Nephron (organoid): ENCODE measurements around the gene CCNH.

Experiments
- H3K27ac Mint-ChIP-seq, 3 experiments: 2 replicates each; pipeline ENCODE4 v1.8.0; 2020; ENCODE audit warnings: mixed read lengths in 3 of 3, mild to moderate bottlenecking in 2 of 3, moderate library complexity in 1 of 3
- H3K27me3 Mint-ChIP-seq: 2 replicates; pipeline ENCODE4 v1.8.0; 2021; ENCODE audit warnings: low read depth, mild to moderate bottlenecking, moderate library complexity, mixed read lengths
- H3K36me3 Mint-ChIP-seq: 2 replicates; pipeline ENCODE4 v1.8.0; 2020; ENCODE audit warnings: low read depth, mixed read lengths
- H3K4me1 Mint-ChIP-seq: 2 replicates; pipeline ENCODE4 v1.8.0; 2020; ENCODE audit warnings: mixed read lengths
- H3K4me3 Mint-ChIP-seq, 3 experiments: 2 replicates each; pipeline ENCODE4 v1.8.0; 2020; ENCODE audit warnings: mild to moderate bottlenecking in 3 of 3, mixed read lengths in 3 of 3, moderate library complexity in 2 of 3
- H3K9me3 Mint-ChIP-seq: 2 replicates; pipeline ENCODE4 v1.8.0; 2020; ENCODE audit warnings: mixed read lengths
- CTCF ChIP-seq, 3 experiments: fragments of 200-600 bp; sonication (generic); IDR thresholded peaks; one replicate each; pipeline ENCODE4 v1.5.0; 2021; ENCODE audit warnings: antibody characterized with exemption in 3 of 3; ENCODE audit not compliant: unreplicated experiment in 3 of 3

Gene CCNH

GRCh38 chr5:87437724-87438123 lies 25.0 kb upstream of the CCNH start:
- Mint-ChIP-seq H3K27me3 (no peaks in the 10 kb centered on the region), H3K9me3 (peaks cover 6% of the 10 kb centered on the region)
- TF ChIP-seq CTCF (IDR thresholded peaks at IDR 0.05; ENCODE audit: unreplicated experiment in 3 of 3): no peak

GRCh38 chr5:87435144-87435694 lies 22.5 kb upstream of the CCNH start:
- Mint-ChIP-seq H3K9me3 (peaks cover 3% of the 10 kb centered on the region), H3K4me3 (no peak overlapping the region), H3K27ac (no peak overlapping the region), H3K27me3 (no peaks in the 10 kb centered on the region), H3K4me1 (no peaks in the 10 kb centered on the region), H3K36me3 (no peaks in the 10 kb centered on the region)
- no peak for TF ChIP-seq CTCF (IDR thresholded peaks at IDR 0.05; ENCODE audit: unreplicated experiment in 3 of 3)

More at GRCh38 chr5:87437724-87438123, 25.0 kb upstream of the CCNH start:
- no peaks in the 10 kb centered on the region for H3K4me1 Mint-ChIP-seq
- no peak overlapping the region for H3K27ac Mint-ChIP-seq
- H3K4me3 Mint-ChIP-seq: no peak overlapping the region
- H3K36me3 Mint-ChIP-seq: no peaks in the 10 kb centered on the region

- Mint-ChIP-seq H3K27ac (no peak overlapping the region), H3K4me1 (no peaks in the 10 kb centered on the region), H3K4me3 (no peak overlapping the region), H3K27me3 (no peaks in the 10 kb centered on the region), H3K9me3 (peaks cover 3% of the 10 kb centered on the region), H3K36me3 (no peaks in the 10 kb centered on the region)
- no peak for TF ChIP-seq CTCF (IDR thresholded peaks at IDR 0.05; ENCODE audit: unreplicated experiment in 3 of 3)
Observed at GRCh38 chr5:87434461-87434860, 21.7 kb upstream of the CCNH start.

- peaks cover 3% of the 10 kb centered on the region for H3K9me3 Mint-ChIP-seq
- no peak overlapping the region for H3K4me3 Mint-ChIP-seq
- no peak overlapping the region for H3K27ac Mint-ChIP-seq
Observed at GRCh38 chr5:87433945-87434344, 21.2 kb upstream of the CCNH start.

GRCh38 chr5:87432460-87432859 lies 19.7 kb upstream of the CCNH start:
- H3K4me3 Mint-ChIP-seq: no peak overlapping the region
- no peak overlapping the region for H3K27ac Mint-ChIP-seq
- TF ChIP-seq CTCF (IDR thresholded peaks at IDR 0.05; ENCODE audit: unreplicated experiment in 3 of 3): no peak
- H3K27me3 Mint-ChIP-seq: no peaks in the 10 kb centered on the region
- H3K36me3 Mint-ChIP-seq: no peaks in the 10 kb centered on the region
- H3K4me1 Mint-ChIP-seq: no peaks in the 10 kb centered on the region
- H3K9me3 Mint-ChIP-seq: no peaks in the 10 kb centered on the region

More at GRCh38 chr5:87433945-87434344, 21.2 kb upstream of the CCNH start:
- TF ChIP-seq CTCF (IDR thresholded peaks at IDR 0.05; ENCODE audit: unreplicated experiment in 3 of 3): no peak
- Mint-ChIP-seq H3K4me1 (no peaks in the 10 kb centered on the region), H3K36me3 (no peaks in the 10 kb centered on the region), H3K27me3 (no peaks in the 10 kb centered on the region)

GRCh38 chr5:87430863-87431457 lies 18.2 kb upstream of the CCNH start:
- TF ChIP-seq CTCF (IDR thresholded peaks at IDR 0.05; ENCODE audit: unreplicated experiment in 3 of 3): no peak
- Mint-ChIP-seq H3K4me1 (no peaks in the 10 kb centered on the region), H3K36me3 (no peaks in the 10 kb centered on the region), H3K4me3 (no peak overlapping the region), H3K27ac (no peak overlapping the region), H3K9me3 (no peaks in the 10 kb centered on the region), H3K27me3 (no peaks in the 10 kb centered on the region)
